DLD1 (cell line): ENCODE data around the gene PLCD4.

Experiments used
- in situ Hi-C: cut with HindIII; loops from 2 replicates; pipeline ENCODE4 v1.10.0; 2017; ENCODE audit warnings: low sequenced_read_pairs

Gene PLCD4

GRCh38 chr2:218618102-218618860 lies 10.6 kb downstream of the PLCD4 start:
- in situ Hi-C loops, result no loop called here

GRCh38 chr2:218621007-218621406 lies 13.3 kb downstream of the PLCD4 start:
- in situ Hi-C loops, result no loop called here

- in situ Hi-C loops, result no loop called here
These were observed 15.1 kb downstream of the PLCD4 start for GRCh38 chr2:218622606-218623365.

- in situ Hi-C loops, result no loop called here
These were observed 15.6 kb downstream of the PLCD4 start for GRCh38 chr2:218623366-218623705.

- in situ Hi-C loops, result no loop called here
These were observed 18.7 kb downstream of the PLCD4 start for GRCh38 chr2:218626369-218626768.

GRCh38 chr2:218627939-218628338 lies 20.2 kb downstream of the PLCD4 start:
- in situ Hi-C loops, result no loop called here

- in situ Hi-C loops, result no loop called here
These were observed 24.1 kb downstream of the PLCD4 start for GRCh38 chr2:218631837-218632236.

- in situ Hi-C loops, result no loop called here
These were observed 28.0 kb downstream of the PLCD4 start for GRCh38 chr2:218635719-218636118.

GRCh38 chr2:218638372-218638771 lies 30.7 kb downstream of the PLCD4 start:
- in situ Hi-C loops, result no loop called here

- in situ Hi-C loops, result no loop called here
These were observed 34.5 kb downstream of the PLCD4 start for GRCh38 chr2:218642121-218642656.

GRCh38 chr2:218642786-218643185 lies 35.1 kb downstream of the PLCD4 start:
- in situ Hi-C loops, result no loop called here

- in situ Hi-C loops, result no loop called here
These were observed 36.1 kb downstream of the PLCD4 start for GRCh38 chr2:218643751-218644310.

- in situ Hi-C loops, result no loop called here
These were observed 37.0 kb downstream of the PLCD4 start for GRCh38 chr2:218644721-218645120.

GRCh38 chr2:218645126-218645525 lies 37.4 kb downstream of the PLCD4 start:
- in situ Hi-C loops, result no loop called here

GRCh38 chr2:218648088-218648786 lies 40.5 kb downstream of the PLCD4 start:
- in situ Hi-C loops, result no loop called here

- in situ Hi-C loops, result no loop called here
These were observed 41.0 kb downstream of the PLCD4 start for GRCh38 chr2:218648787-218649100.

GRCh38 chr2:218655751-218656150 lies 48.1 kb downstream of the PLCD4 start:
- in situ Hi-C loops, result loop anchor here (5.0 kb wide), 1 partner anchor 37 kb away; no protein-coding TSS in a partner anchor

GRCh38 chr2:218658671-218659257 lies 51.1 kb downstream of the PLCD4 start:
- in situ Hi-C loops, result loop anchor here (5.0 kb wide), 1 partner anchor 34 kb away; no protein-coding TSS in a partner anchor

- in situ Hi-C loops, result loop anchor here (5.0 kb wide), 1 partner anchor 33 kb away; no protein-coding TSS in a partner anchor
These were observed 51.7 kb downstream of the PLCD4 start, which contains the start of the genes BCS1L and ZNF142 for GRCh38 chr2:218659258-218659987. TSS of gene BCS1L (plus strand) at chr2:218659683. CDS start at chr2:218660988, 1,305 bp downstream. TSS of gene ZNF142 (minus strand) at chr2:218659623. CDS start at chr2:218656429, 3,194 bp downstream.

- in situ Hi-C loops, result loop anchor here (5.0 kb wide), 1 partner anchor 32 kb away; no protein-coding TSS in a partner anchor
These were observed 52.3 kb downstream of the PLCD4 start for GRCh38 chr2:218659988-218660358.
